Lower leg skin (tissue), 4 donors: ENCODE results near the gene ADGRG3. TPM values are rescaled to one million over a fixed set of nuclear protein-coding genes. Genes with fewer than 3 reads are reported as not detected.

Source experiments
- DNase-seq, 2 donors: peaks; one replicate each; pipeline ENCODE4 v3.0.0-alpha.2; 2019; ENCODE audit warnings: low spot score in 2 of 2
- H3K4me3 ChIP-seq: fragments of 200-600 bp; sonication (generic); 2 replicates; pipeline ENCODE4 v1.5.1; 2017; ENCODE audit warnings: mild to moderate bottlenecking, low read depth; ENCODE audit not compliant: poor library complexity, severe bottlenecking
- CTCF ChIP-seq, 3 donors: fragments of 450-650 bp; IDR thresholded peaks; one replicate each; pipeline ENCODE4 v1.5.1; 2016; ENCODE audit warnings: antibody characterized with exemption in 3 of 3, mild to moderate bottlenecking in 3 of 3, moderate library complexity in 2 of 3
- POLR2A ChIP-seq, 2 donors: fragments of 450-650 bp; IDR thresholded peaks; one replicate each; pipeline ENCODE4 v1.6.1; 2016 to 2017; ENCODE audit warnings: antibody characterized with exemption in 2 of 2, mild to moderate bottlenecking in 1 of 2, moderate library complexity in 1 of 2
- WGBS, 2 donors: methylation state at CpG; one replicate each; pipeline ENCODE4 v1.1.5; 2018; 5-methylcytosine and 5-hydroxymethylcytosine counted together
- intact Hi-C: fragments of 100-400 bp; cut with DNase I; formaldehyde crosslinking; loops from one replicate; pipeline ENCODE4 v1.15.0; 2023; ENCODE audit warnings: low total_unique reads
- total RNA-seq, 4 donors: library from RNA; depleted of rRNA; stranded (reverse); fragments of >200 nt; gene quantifications; one replicate each; pipeline ENCODE4 v1.1.0, GENCODE V29; 2016

Gene ADGRG3
- total RNA-seq, 4 donors from 2014 or later: 0.25 to 7.3 (median 1.1) TPM

- intact Hi-C loops: no loop called here
- WGBS, 2 donors: 64 to 74% methylated on average over 3 of the region's 3 CpGs
- no peak for DNase-seq
- H3K4me3 ChIP-seq: no peak overlapping the region
- TF ChIP-seq POLR2A (IDR thresholded peaks at IDR 0.05) (no peak), CTCF (IDR thresholded peaks at IDR 0.05) (no peak)
These were observed 4.3 kb downstream of the ADGRG3 start for GRCh38 chr16:57672416-57672815.

GRCh38 chr16:57672824-57673223 is 4.7 kb downstream of the ADGRG3 start:
- TF ChIP-seq CTCF (IDR thresholded peaks at IDR 0.05) (no peak), POLR2A (IDR thresholded peaks at IDR 0.05) (no peak)
- WGBS, 2 donors: 86 to 88% methylated on average over 2 of the region's 2 CpGs
- no peak for DNase-seq
- intact Hi-C loops: no loop called here
- no peak overlapping the region for H3K4me3 ChIP-seq

GRCh38 chr16:57675741-57676551 is 7.8 kb downstream of the ADGRG3 start:
- DNase-seq: no peak
- TF ChIP-seq CTCF (IDR thresholded peaks at IDR 0.05) (no peak), POLR2A (IDR thresholded peaks at IDR 0.05) (no peak)
- 42 to 47% methylated on average over 12 of the region's 12 CpGs for whole genome bisulfite sequencing, 2 donors
- no peak overlapping the region for H3K4me3 ChIP-seq
- intact Hi-C loops: no loop called here

GRCh38 chr16:57676553-57677085 is 8.5 kb downstream of the ADGRG3 start:
- H3K4me3 ChIP-seq: no peak overlapping the region
- WGBS, 2 donors: 68 to 73% methylated on average over 4 of the region's 4 CpGs
- intact Hi-C loops: no loop called here
- TF ChIP-seq CTCF (IDR thresholded peaks at IDR 0.05) (no peak), POLR2A (IDR thresholded peaks at IDR 0.05) (no peak)
- DNase-seq: no peak

GRCh38 chr16:57677622-57678369 is 9.7 kb downstream of the ADGRG3 start:
- DNase-seq: peak in 1 of 2 donors; percentile 87
- intact Hi-C loops: no loop called here
- WGBS, 2 donors: 53 to 58% methylated on average over 14 of the region's 14 CpGs
- TF ChIP-seq CTCF (IDR thresholded peaks at IDR 0.05) (no peak), POLR2A (IDR thresholded peaks at IDR 0.05) (no peak)
- no peak overlapping the region for H3K4me3 ChIP-seq
